ENCODE measurements around the gene FNBP1. TPM values are rescaled to one million over a fixed set of nuclear protein-coding genes. Genes with fewer than 3 reads are reported as not detected.
"Not testable (repeated sequence)": the region's sequence is repeated elsewhere in the genome, so short reads cannot be mapped to it uniquely, and the experiment has no call there.

Gene FNBP1
- total and polyA plus RNA-seq, 2 experiments from 2014 or later = 17.8 to 22.6 TPM

DNA sequence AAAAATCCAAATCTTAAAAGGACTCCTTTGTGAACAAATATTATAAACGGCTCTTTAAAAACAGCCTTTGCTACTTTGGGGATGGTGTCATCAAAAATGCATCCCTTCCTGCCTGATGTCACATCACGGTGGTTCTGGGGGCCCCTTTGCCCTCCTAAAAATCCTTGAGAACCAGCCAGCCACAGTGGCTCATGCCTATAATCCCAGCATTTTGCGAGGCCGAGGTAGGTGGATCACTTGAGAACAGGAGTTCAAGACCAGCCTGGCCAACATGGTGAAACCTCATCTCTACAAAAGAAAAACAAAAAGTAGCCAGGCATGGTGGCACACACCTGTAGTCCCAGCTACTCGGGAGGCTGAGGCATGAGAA lies 43.9 kb downstream of the FNBP1 start:
- TF ChIP-seq EZH2 (IDR thresholded peaks at IDR 0.05; ENCODE audit: insufficient read depth, poor library complexity, severe bottlenecking) (no peak), EZH2phosphoT487 (IDR thresholded peaks at IDR 0.05; ENCODE audit: insufficient read depth, low read depth) (no peak)
- Histone ChIP-seq H3F3A (ENCODE audit: insufficient read depth) (peaks cover 31% of the 10 kb centered on the region), H3K4me1 (ENCODE audit: insufficient read depth) (peaks cover 40% of the 10 kb centered on the region), H3K9ac (no peak overlapping the region), H3K4me2 (ENCODE audit: unreplicated experiment) (peak overlapping the region; percentile 29), H4K20me1 (ENCODE audit: insufficient read depth) (no peaks in the 10 kb centered on the region), H3K79me2 (ENCODE audit: insufficient read depth) (peaks cover 51% of the 10 kb centered on the region), H3K36me3 (ENCODE audit: low read depth) (no peaks in the 10 kb centered on the region; the same call in 1 of the 2 replicates), H2AFZ (0 out of 2 replicates have a peak overlapping the region, but pooled peaks have one; percentile 7), H3K9me3 (ENCODE audit: low read depth) (no peaks in the 10 kb centered on the region), H3K27me3 (replicated peaks; ENCODE audit: insufficient read depth) (no peaks in the 10 kb centered on the region), H3K27ac (peak overlapping the region; percentile 32), H3K4me3 (no peak overlapping the region), H3K9me2 (ENCODE audit: insufficient read depth) (no peaks in the 10 kb centered on the region)
- in situ Hi-C loops (cut with MboI) = no loop called here
- DNase-seq = peak; percentile 46
- WGBS, 2 experiments (ENCODE audit: low coverage in 1 of 2, low lambda C conversion rate in 2 of 2, missing lambda C conversion rate in 2 of 2) = 10 to 11% methylated on average over 5 of the region's 5 CpGs

DNA sequence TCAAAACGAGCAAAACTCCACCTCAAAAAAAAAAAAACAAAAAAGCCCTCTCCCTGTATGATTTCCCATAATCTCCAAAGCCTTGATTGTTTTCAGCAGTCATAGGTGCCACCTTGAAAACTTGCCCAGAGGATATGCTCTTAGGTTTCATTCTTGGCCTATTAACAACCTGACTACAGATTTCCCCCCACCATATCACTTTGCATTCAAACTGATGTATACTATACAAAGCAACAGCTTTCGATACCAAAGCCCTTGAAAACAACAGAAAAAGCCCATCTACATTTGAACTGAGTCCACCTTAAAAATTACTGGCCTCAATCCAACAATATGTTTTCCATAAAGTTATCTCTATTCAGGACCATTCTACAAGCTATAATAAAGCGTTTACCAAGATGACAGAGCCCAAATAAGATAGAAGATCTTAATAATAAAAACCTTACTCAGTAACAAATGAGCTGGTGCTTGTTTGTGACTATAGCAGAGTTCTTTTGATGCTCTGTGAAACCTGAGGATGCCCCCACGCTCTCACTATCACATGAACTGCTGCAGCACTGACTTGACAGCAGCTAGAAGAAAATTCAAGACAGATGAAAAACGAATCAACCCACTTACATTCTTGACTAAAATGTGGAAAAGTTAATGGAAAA lies 44.4 kb downstream of the FNBP1 start:
- peak; percentile 23 for DNase-seq

DNA sequence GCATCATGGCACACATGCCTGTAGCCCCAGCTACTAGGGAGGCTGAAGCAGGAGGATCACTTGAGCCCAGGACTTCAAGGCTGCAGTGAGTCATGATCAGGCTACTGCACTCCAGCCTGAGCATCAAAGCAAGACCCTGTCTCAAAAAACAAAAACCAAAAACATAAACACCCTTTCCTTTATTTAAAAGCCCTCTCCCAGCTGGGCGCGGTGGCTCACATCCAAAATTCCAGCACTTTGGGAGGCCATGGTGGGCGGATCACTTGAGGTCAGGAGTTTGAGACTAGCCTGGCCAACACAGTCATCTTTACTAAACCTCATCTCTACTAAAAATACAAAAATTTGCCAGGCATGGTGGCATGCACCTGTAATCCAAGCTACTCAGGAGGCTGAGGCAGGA lies 45.3 kb downstream of the FNBP1 start:
- H3K36me3 ChIP-seq (ENCODE audit: low read depth); H4K20me1 ChIP-seq (ENCODE audit: insufficient read depth); H3K9ac ChIP-seq; H3K4me2 ChIP-seq (ENCODE audit: unreplicated experiment); in situ Hi-C loops (cut with MboI); H3K9me3 ChIP-seq (ENCODE audit: low read depth); H3K27me3 ChIP-seq (replicated peaks; ENCODE audit: insufficient read depth); H2AFZ ChIP-seq; H3K27ac ChIP-seq; H3K4me3 ChIP-seq; H3K9me2 ChIP-seq (ENCODE audit: insufficient read depth); DNase-seq: not testable (repeated sequence)
- H3F3A ChIP-seq (ENCODE audit: insufficient read depth) = peaks cover 33% of the 10 kb centered on the region
- 85 to 89% methylated on average over 3 of the region's 3 CpGs for WGBS, 2 experiments (ENCODE audit: low coverage in 1 of 2, low lambda C conversion rate in 2 of 2, missing lambda C conversion rate in 2 of 2)
- H3K79me2 ChIP-seq (ENCODE audit: insufficient read depth) = peaks cover 43% of the 10 kb centered on the region
- peaks cover 40% of the 10 kb centered on the region for H3K4me1 ChIP-seq (ENCODE audit: insufficient read depth)

More for the DNA sequence above, 44.4 kb downstream of the FNBP1 start:
- WGBS, 2 experiments (ENCODE audit: low coverage in 1 of 2, low lambda C conversion rate in 2 of 2, missing lambda C conversion rate in 2 of 2) = 25 to 29% methylated on average over 5 of the region's 5 CpGs
- H3F3A ChIP-seq (ENCODE audit: insufficient read depth) = peaks cover 33% of the 10 kb centered on the region
- no peak overlapping the region for H3K4me3 ChIP-seq
- H2AFZ ChIP-seq = no peak overlapping the region
- peak overlapping the region; percentile 32 for H3K27ac ChIP-seq
- no peaks in the 10 kb centered on the region for H4K20me1 ChIP-seq (ENCODE audit: insufficient read depth)
- TF ChIP-seq EZH2 (IDR thresholded peaks at IDR 0.05; ENCODE audit: insufficient read depth, poor library complexity, severe bottlenecking) (no peak), EZH2phosphoT487 (IDR thresholded peaks at IDR 0.05; ENCODE audit: insufficient read depth, low read depth) (no peak)
- H3K79me2 ChIP-seq (ENCODE audit: insufficient read depth) = peaks cover 50% of the 10 kb centered on the region
- H3K9ac ChIP-seq = no peak overlapping the region
- H3K4me2 ChIP-seq (ENCODE audit: unreplicated experiment) = peak overlapping the region; percentile 29
- no peaks in the 10 kb centered on the region for H3K9me2 ChIP-seq (ENCODE audit: insufficient read depth)
- in situ Hi-C loops (cut with MboI) = no loop called here
- no peaks in the 10 kb centered on the region for H3K27me3 ChIP-seq (replicated peaks; ENCODE audit: insufficient read depth)
- H3K9me3 ChIP-seq (ENCODE audit: low read depth) = no peaks in the 10 kb centered on the region
- peaks cover 40% of the 10 kb centered on the region for H3K4me1 ChIP-seq (ENCODE audit: insufficient read depth)
- H3K36me3 ChIP-seq (ENCODE audit: low read depth) = no peaks in the 10 kb centered on the region; the same call in 1 of the 2 replicates

DNA sequence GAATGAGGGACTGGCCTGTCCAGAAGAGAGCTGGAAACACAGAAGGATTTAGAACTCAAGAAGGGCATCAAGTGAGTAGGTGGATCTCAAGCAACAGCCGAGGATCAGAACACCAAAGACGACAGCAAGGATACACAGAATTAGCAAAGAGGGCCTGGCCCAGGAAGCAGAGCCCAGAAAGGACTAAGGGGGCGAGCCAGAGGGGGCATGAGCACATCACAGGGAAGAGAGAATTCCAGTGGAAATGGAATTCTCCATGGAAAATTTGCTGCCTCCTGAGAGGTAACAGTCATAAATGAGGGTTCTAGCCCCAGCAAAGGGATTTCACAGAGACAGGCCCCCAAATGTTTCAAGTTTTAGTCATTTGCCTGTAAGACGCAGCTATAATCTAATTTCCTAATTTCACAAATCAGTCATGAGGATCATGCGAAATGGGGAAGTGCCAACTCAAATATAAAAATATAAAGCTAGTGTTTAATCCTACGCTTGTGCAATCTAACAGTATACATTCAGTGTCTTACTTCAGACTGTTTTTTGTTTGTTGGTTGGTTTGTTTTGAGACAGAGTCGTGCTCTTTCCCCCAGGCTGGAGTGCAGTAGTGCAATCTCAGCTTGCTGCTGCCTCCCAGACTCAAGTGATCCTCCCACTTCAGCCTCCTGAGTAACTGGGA lies 46.7 kb downstream of the FNBP1 start:
- 31 to 38% methylated on average over 7 of the region's 7 CpGs for WGBS, 2 experiments (ENCODE audit: low coverage in 1 of 2, low lambda C conversion rate in 2 of 2, missing lambda C conversion rate in 2 of 2)
- in situ Hi-C loops (cut with MboI) = no loop called here

More for the DNA sequence above, 46.7 kb downstream of the FNBP1 start:
- Histone ChIP-seq H3K4me3 (peak overlapping the region; percentile 33; the same call in 1 of the 2 replicates), H3K4me1 (ENCODE audit: insufficient read depth) (peaks cover 50% of the 10 kb centered on the region), H3K79me2 (ENCODE audit: insufficient read depth) (peaks cover 37% of the 10 kb centered on the region), H3K4me2 (ENCODE audit: unreplicated experiment) (peak overlapping the region; percentile 42), H3K9me2 (ENCODE audit: insufficient read depth) (no peaks in the 10 kb centered on the region), H3K27me3 (replicated peaks; ENCODE audit: insufficient read depth) (no peaks in the 10 kb centered on the region), H4K20me1 (ENCODE audit: insufficient read depth) (no peaks in the 10 kb centered on the region), H3K27ac (peak overlapping the region; percentile 83), H3K9me3 (ENCODE audit: low read depth) (no peaks in the 10 kb centered on the region), H2AFZ (peak overlapping the region; percentile 65), H3K9ac (peak overlapping the region; percentile 62), H3K36me3 (ENCODE audit: low read depth) (no peaks in the 10 kb centered on the region; the same call in 1 of the 2 replicates), H3F3A (ENCODE audit: insufficient read depth) (peaks cover 36% of the 10 kb centered on the region)
- peak; percentile 78 for DNase-seq
- TF ChIP-seq EZH2 (IDR thresholded peaks at IDR 0.05; ENCODE audit: insufficient read depth, poor library complexity, severe bottlenecking) (no peak), EZH2phosphoT487 (IDR thresholded peaks at IDR 0.05; ENCODE audit: insufficient read depth, low read depth) (no peak)

Measured in GM23248 (cell line).